ENCODE results near the gene PHB1. TPM values are rescaled to one million over a fixed set of nuclear protein-coding genes. Genes with fewer than 3 reads are reported as not detected.

The PHB1 gene
- total RNA-seq = 158 TPM
- long read RNA-seq, transcript PHB-201 (7 exons, 1,832 nt) = major isoform, 362 of 417 reads
- long read RNA-seq, transcript PHB-215 (7 exons, 1,908 nt) = minor isoform, 8 of 417 reads
- long read RNA-seq, transcript PHB-214 (8 exons, 1,952 nt) = minor isoform, 10 of 417 reads
- long read RNA-seq, partial matches to known transcripts = 15 of 417 reads
- long read RNA-seq, other reads (novel, unspliced or antisense) = 18 of 417 reads

- DNase-seq (ENCODE audit: low spot score) = peak; percentile 96
These were observed at the start of gene PHB1 for GRCh38 chr17:49414622-49415350. PHB1 (minus strand) TSS chr17:49414882; CDS start chr17:49413264, 1,618 bp downstream.

- DNase-seq (ENCODE audit: low spot score) = no peak
These were observed 49.4 kb upstream of the PHB1 start for GRCh38 chr17:49464049-49464448.

- no peak for DNase-seq (ENCODE audit: low spot score)
These were observed 46.9 kb upstream of the PHB1 start for GRCh38 chr17:49461580-49461979.

GRCh38 chr17:49460401-49460800 is 45.7 kb upstream of the PHB1 start:
- no peak for DNase-seq (ENCODE audit: low spot score)

- DNase-seq (ENCODE audit: low spot score) = no peak
These were observed 44.8 kb upstream of the PHB1 start for GRCh38 chr17:49459401-49459984.

- no peak for DNase-seq (ENCODE audit: low spot score)
These were observed 43.2 kb upstream of the PHB1 start for GRCh38 chr17:49457564-49458535.

- DNase-seq (ENCODE audit: low spot score) = no peak
These were observed 41.7 kb upstream of the PHB1 start for GRCh38 chr17:49456183-49456965.

GRCh38 chr17:49455272-49455861 is 40.7 kb upstream of the PHB1 start:
- no peak for DNase-seq (ENCODE audit: low spot score)

- no peak for DNase-seq (ENCODE audit: low spot score)
These were observed 39.4 kb upstream of the PHB1 start for GRCh38 chr17:49454050-49454449.

GRCh38 chr17:49452661-49453060 is 38.0 kb upstream of the PHB1 start:
- no peak for DNase-seq (ENCODE audit: low spot score)

GRCh38 chr17:49452201-49452600 is 37.5 kb upstream of the PHB1 start:
- no peak for DNase-seq (ENCODE audit: low spot score)

- DNase-seq (ENCODE audit: low spot score) = no peak
These were observed 36.1 kb upstream of the PHB1 start for GRCh38 chr17:49450735-49451134.

GRCh38 chr17:49450181-49450580 is 35.5 kb upstream of the PHB1 start:
- no peak for DNase-seq (ENCODE audit: low spot score)

GRCh38 chr17:49447628-49448302 is 33.1 kb upstream of the PHB1 start:
- DNase-seq (ENCODE audit: low spot score) = no peak

- DNase-seq (ENCODE audit: low spot score) = no peak
These were observed 30.9 kb upstream of the PHB1 start for GRCh38 chr17:49445591-49445990.

GRCh38 chr17:49444384-49444783 is 29.7 kb upstream of the PHB1 start:
- DNase-seq (ENCODE audit: low spot score) = no peak

GRCh38 chr17:49443862-49444261 is 29.2 kb upstream of the PHB1 start:
- no peak for DNase-seq (ENCODE audit: low spot score)

- no peak for DNase-seq (ENCODE audit: low spot score)
These were observed 27.4 kb upstream of the PHB1 start for GRCh38 chr17:49442041-49442440.

GRCh38 chr17:49441578-49441977 is 26.9 kb upstream of the PHB1 start:
- no peak for DNase-seq (ENCODE audit: low spot score)

GRCh38 chr17:49440581-49440980 is 25.9 kb upstream of the PHB1 start:
- no peak for DNase-seq (ENCODE audit: low spot score)
